Measurements from ENCODE around the gene DCDC1. TPM values are rescaled to one million over a fixed set of nuclear protein-coding genes. Genes with fewer than 3 reads are reported as not detected.

Gene DCDC1
- polyA plus RNA-seq, 3 donors: 0.03 TPM; not detected in 2

DNA sequence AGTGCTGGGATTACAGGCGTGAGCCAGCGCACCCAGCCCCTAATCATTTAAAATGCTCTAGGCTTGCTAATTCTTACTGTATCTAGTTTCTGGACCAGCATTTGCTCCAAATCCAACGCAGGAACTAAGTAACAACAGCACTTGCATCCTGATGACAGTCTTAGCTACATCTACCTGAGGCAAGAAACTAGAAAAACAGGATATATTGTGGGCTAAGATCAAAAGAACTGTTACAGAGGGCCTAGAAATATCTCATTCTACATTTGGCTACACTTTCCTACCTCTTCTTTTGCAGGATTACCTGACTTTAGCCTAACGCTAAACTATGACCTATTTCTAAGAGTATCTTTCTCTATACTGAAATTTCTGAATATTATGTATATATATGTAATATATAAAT lies 7.8 kb downstream of the DCDC1 start:
- Mint-ChIP-seq H3K9me3 (no peaks in the 10 kb centered on the region), H3K36me3 (no peaks in the 10 kb centered on the region), H3K27ac (no peak overlapping the region), H3K4me1 (peaks cover 2% of the 10 kb centered on the region), H3K4me3 (no peak overlapping the region), H3K27me3 (ENCODE audit: low read depth in 3 of 3) (peaks cover 9 to 19% (median 15%) of the 10 kb centered on the region in 3 donors)
- DNase-seq: no peak
- Histone ChIP-seq H3K36me3 (replicated peaks in 1 of 2; ENCODE audit: control insufficient read depth in 1 of 2, insufficient read depth in 2 of 2, low read length in 2 of 2) (no peaks in the 10 kb centered on the region), H3K9ac (ENCODE audit: insufficient read depth, low read length, poor library complexity, severe bottlenecking) (no peak overlapping the region), H3K4me1 (ENCODE audit: control insufficient read depth in 1 of 2, insufficient read depth in 2 of 2, low read length in 2 of 2) (no peaks in the 10 kb centered on the region), H3K4me2 (replicated peaks; ENCODE audit: extremely low read depth, low read length, poor library complexity, severe bottlenecking) (no peak overlapping the region), H3K4me3 (replicated peaks in 1 of 3; ENCODE audit: low read depth in 2 of 3, low read length in 3 of 3) (no peak overlapping the region), H3K27me3 (ENCODE audit: control insufficient read depth in 2 of 2, insufficient read depth in 2 of 2, low read length in 2 of 2) (peaks cover 15 to 24% of the 10 kb centered on the region in 2 donors), H3K79me2 (ENCODE audit: insufficient read depth, low read length) (no peaks in the 10 kb centered on the region), H4K20me1 (ENCODE audit: insufficient read depth, low read length) (no peaks in the 10 kb centered on the region), H3K27ac (ENCODE audit: low read depth in 1 of 2, low read length in 2 of 2) (no peak overlapping the region), H3K9me3 (replicated peaks in 1 of 2; ENCODE audit: control insufficient read depth in 1 of 2, insufficient read depth in 1 of 2, low read length in 2 of 2) (no peaks in the 10 kb centered on the region), H2AFZ (ENCODE audit: insufficient read depth, low read depth, low read length, poor library complexity, severe bottlenecking) (no peak overlapping the region)
- TF ChIP-seq, protein P1, sequence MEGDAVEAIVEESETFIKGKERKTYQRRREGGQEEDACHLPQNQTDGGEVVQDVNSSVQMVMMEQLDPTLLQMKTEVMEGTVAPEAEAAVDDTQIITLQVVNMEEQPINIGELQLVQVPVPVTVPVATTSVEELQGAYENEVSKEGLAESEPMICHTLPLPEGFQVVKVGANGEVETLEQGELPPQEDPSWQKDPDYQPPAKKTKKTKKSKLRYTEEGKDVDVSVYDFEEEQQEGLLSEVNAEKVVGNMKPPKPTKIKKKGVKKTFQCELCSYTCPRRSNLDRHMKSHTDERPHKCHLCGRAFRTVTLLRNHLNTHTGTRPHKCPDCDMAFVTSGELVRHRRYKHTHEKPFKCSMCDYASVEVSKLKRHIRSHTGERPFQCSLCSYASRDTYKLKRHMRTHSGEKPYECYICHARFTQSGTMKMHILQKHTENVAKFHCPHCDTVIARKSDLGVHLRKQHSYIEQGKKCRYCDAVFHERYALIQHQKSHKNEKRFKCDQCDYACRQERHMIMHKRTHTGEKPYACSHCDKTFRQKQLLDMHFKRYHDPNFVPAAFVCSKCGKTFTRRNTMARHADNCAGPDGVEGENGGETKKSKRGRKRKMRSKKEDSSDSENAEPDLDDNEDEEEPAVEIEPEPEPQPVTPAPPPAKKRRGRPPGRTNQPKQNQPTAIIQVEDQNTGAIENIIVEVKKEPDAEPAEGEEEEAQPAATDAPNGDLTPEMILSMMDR (IDR thresholded peaks at IDR 0.05): no peak
- WGBS (ENCODE audit: insufficient coverage): 82% methylated on average over 2 of the region's 4 CpGs
- intact Hi-C loops (cut with micrococcal nuclease): loop anchor here (10.0 kb wide), 2 partner anchors 143 to 153 kb away; partner anchors contain the start of genes ELP4 (in 1 of the 2) and IMMP1L (in 1 of the 2)

DNA sequence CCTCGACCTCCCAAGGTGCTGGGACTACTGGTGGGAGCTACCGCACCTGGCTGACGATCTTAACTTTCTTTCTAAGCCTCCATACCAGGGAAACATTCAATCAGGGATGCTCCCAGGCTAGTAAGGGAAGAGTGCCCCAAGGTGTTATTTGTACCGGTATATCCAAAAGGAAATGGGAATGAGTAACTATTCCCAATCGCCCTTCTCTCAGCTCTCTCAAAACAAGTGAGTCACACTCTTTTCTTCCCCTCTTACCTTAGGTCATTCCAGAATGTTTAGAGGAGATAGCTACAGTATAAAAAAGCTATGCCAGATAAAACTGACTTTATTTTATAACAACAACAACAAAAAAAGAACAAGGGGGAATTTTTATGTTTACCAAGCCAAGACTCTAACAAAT lies 13.7 kb downstream of the DCDC1 start:
- H3K9me3 ChIP-seq (replicated peaks in 1 of 2; ENCODE audit: control insufficient read depth in 1 of 2, insufficient read depth in 1 of 2, low read length in 2 of 2): no peaks in the 10 kb centered on the region
- H3K4me3 ChIP-seq (replicated peaks in 1 of 3; ENCODE audit: low read depth in 2 of 3, low read length in 3 of 3): no peak overlapping the region
- no CpG with 5 or more reads among the region's 5 CpGs for WGBS (ENCODE audit: insufficient coverage)
- H2AFZ ChIP-seq (ENCODE audit: insufficient read depth, low read depth, low read length, poor library complexity, severe bottlenecking): no peak overlapping the region
- Mint-ChIP-seq H3K4me3 (no peak overlapping the region), H3K9me3 (no peaks in the 10 kb centered on the region), H3K4me1 (peaks cover 3% of the 10 kb centered on the region), H3K36me3 (no peaks in the 10 kb centered on the region), H3K27ac (no peak overlapping the region), H3K27me3 (ENCODE audit: low read depth in 3 of 3) (peaks cover 0 to 2% (median 1%) of the 10 kb centered on the region in 3 donors)
- no peaks in the 10 kb centered on the region for H3K79me2 ChIP-seq (ENCODE audit: insufficient read depth, low read length)
- intact Hi-C loops (cut with micrococcal nuclease): no loop called here
- no peaks in the 10 kb centered on the region for H3K4me1 ChIP-seq (ENCODE audit: control insufficient read depth in 1 of 2, insufficient read depth in 2 of 2, low read length in 2 of 2)
- TF ChIP-seq, protein P1 (IDR thresholded peaks at IDR 0.05): no peak
- H3K4me2 ChIP-seq (replicated peaks; ENCODE audit: extremely low read depth, low read length, poor library complexity, severe bottlenecking): no peak overlapping the region
- no peak for DNase-seq
- no peaks in the 10 kb centered on the region for H3K36me3 ChIP-seq (replicated peaks in 1 of 2; ENCODE audit: control insufficient read depth in 1 of 2, insufficient read depth in 2 of 2, low read length in 2 of 2)
- no peak overlapping the region for H3K9ac ChIP-seq (ENCODE audit: insufficient read depth, low read length, poor library complexity, severe bottlenecking)
- no peak overlapping the region for H3K27ac ChIP-seq (ENCODE audit: low read depth in 1 of 2, low read length in 2 of 2)
- H4K20me1 ChIP-seq (ENCODE audit: insufficient read depth, low read length): no peaks in the 10 kb centered on the region
- H3K27me3 ChIP-seq (ENCODE audit: control insufficient read depth in 2 of 2, insufficient read depth in 2 of 2, low read length in 2 of 2): peaks cover 0 to 3% of the 10 kb centered on the region in 2 donors

All from CD14-positive monocyte (primary cell).